HG03432 (cell line): Measurements from ENCODE around the gene DHRS4L2.
"Not testable (repeated sequence)": the region's sequence is repeated elsewhere in the genome, so short reads cannot be mapped to it uniquely, and the experiment has no call there.

ENCODE experiments used
- ATAC-seq: cut with Tn5 transposase; IDR thresholded peaks from one replicate; pipeline ENCODE4 v1.9.1; 2021; ENCODE audit warnings: mild to moderate bottlenecking, moderate library complexity; ENCODE audit not compliant: unreplicated experiment

Gene DHRS4L2

DNA sequence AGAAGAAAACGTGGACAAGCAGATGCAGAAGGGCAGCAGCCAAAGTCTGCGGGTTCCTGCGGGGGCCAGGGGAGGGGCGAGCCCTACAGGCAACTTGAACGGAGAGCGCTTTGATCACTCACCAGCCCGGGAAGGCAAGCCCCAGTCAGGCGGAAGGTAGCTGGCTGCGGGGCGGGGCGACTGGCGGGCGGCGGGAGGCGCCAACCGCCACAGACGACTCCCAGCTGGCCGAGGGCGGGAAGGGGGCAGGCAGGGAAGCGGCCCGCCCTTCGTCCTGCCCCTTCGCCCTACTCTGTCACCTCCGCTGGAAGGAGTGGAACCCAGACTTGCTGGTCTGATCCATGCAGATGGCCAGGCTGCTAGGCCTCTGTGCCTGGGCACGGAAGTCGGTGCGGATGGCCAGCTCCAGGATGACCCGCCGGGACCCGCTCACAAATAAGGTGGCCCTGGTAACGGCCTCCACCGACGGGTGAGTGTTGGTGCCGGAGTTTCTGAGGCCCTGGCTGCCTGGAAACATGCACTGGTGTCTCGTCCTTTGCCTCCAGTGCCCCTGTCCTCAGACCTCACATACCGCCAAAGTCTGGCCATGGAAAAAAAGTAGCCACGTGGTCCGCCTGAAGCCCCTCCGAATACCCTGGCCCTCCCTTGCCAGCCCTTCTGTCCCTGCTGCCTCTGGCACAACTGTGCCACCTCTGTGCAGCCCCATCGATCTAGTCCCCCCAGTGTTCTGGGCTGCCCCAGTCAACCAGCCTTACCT is at the start of gene DHRS4L2:
Gene DHRS4L2 (plus strand): TSS at position 323 of the 757 bp plus-strand sequence. CDS start 19 bp downstream, at position 342.
- ATAC-seq = peak; percentile 98

- no peak for ATAC-seq
These were observed 49.0 kb upstream of the DHRS4L2 start for GRCh38 chr14:23939607-23940326.

GRCh38 chr14:23941230-23941629 is 47.5 kb upstream of the DHRS4L2 start:
- no peak for ATAC-seq

GRCh38 chr14:23941669-23942068 is 47.1 kb upstream of the DHRS4L2 start:
- no peak for ATAC-seq

- no peak for ATAC-seq
These were observed 46.1 kb upstream of the DHRS4L2 start for GRCh38 chr14:23942587-23942986.

GRCh38 chr14:23949069-23949468 is 39.7 kb upstream of the DHRS4L2 start:
- not testable (repeated sequence) for ATAC-seq

- no peak for ATAC-seq
These were observed 38.2 kb upstream of the DHRS4L2 start for GRCh38 chr14:23950411-23951135.

DNA sequence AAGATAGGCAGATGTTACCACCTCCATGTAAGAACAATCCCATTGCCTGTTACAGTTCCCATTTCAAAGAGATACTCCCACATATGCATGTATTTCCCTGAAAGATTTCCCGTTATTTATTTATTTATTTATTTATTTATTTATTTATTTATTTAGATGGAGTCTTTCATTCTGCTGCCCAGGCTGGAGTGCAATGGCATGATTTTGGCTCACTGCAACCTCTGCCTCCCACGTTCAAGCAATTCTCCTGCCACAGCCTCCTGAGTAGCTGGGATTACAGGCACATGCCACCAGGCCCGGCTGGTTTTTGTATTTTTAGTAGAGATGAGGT is 37.6 kb upstream of the DHRS4L2 start:
- ATAC-seq = not testable (repeated sequence)

- ATAC-seq = no peak
These were observed 37.0 kb upstream of the DHRS4L2 start for GRCh38 chr14:23951590-23952201.

GRCh38 chr14:23953116-23953463 is 35.6 kb upstream of the DHRS4L2 start:
- ATAC-seq = not testable (repeated sequence)

- peak; percentile 95 for ATAC-seq
These were observed 35.1 kb upstream of the DHRS4L2 start, which contains the start of gene DHRS4 for GRCh38 chr14:23953464-23954278. Gene DHRS4 (plus strand): TSS chr14:23953770. CDS start chr14:23953789, 19 bp downstream.

DNA sequence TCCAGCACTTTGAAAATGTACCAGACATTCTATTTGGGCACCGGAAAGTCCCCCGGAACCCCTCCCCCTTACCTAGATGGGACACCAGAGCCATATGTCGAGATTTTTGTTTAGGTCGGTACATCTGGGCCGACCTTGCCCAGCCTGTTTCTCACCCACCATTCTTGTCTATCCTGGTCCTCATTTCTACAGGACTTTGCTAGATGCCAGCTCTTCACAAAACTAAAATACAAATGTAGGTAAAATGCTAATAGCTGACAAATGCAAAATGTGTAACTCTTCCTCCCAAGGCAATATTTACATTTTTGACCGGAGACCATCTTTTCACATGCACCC is 34.5 kb upstream of the DHRS4L2 start:
- peak; percentile 22 for ATAC-seq

- ATAC-seq = not testable (repeated sequence)
These were observed 33.8 kb upstream of the DHRS4L2 start for GRCh38 chr14:23954965-23955364.

DNA sequence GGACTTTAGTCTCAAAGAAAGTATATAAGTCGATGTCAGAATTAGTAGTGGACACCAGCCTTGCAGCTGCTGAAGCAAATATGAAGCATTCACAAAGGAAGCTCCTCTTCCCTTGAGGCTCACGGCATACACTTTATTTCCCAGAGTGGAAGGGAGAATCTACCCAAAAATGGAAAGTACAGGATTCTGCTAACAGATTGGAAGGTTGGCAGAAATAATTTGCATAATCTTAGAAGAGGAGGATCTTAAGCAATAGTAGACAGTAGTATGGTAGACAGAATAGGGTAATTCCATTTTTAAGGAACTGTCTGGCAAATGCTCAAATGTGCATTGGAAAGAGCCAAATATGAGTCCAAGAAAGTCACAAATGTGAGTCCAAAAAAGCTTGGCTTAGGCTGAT is 32.9 kb upstream of the DHRS4L2 start:
- ATAC-seq = not testable (repeated sequence)

GRCh38 chr14:23957913-23958569 is 30.7 kb upstream of the DHRS4L2 start:
- ATAC-seq = not testable (repeated sequence)

- ATAC-seq = not testable (repeated sequence)
These were observed 27.8 kb upstream of the DHRS4L2 start for GRCh38 chr14:23960899-23961298.

DNA sequence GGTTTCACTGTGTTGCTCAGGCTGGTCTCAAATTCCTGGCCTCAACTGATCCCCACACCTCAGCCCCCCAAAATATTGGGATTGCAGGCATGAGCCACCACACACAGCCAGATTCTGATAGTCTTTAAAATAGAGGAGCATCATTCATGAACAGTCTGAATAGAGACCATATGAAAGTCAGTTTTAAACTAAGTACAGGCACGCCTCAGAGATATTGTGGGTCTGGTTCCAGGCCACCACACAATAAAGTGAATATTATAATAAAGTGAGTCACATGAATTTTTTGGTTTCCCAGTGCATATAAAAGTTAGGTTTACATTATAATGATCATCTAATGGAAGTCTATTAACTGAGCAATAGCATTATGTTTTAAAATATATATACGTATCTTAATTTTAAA is 27.0 kb upstream of the DHRS4L2 start:
- ATAC-seq = not testable (repeated sequence)

GRCh38 chr14:23969130-23969480 is 19.6 kb upstream of the DHRS4L2 start:
- ATAC-seq = not testable (repeated sequence)

GRCh38 chr14:23969481-23970282 is 19.0 kb upstream of the DHRS4L2 start:
- peak; percentile 86 for ATAC-seq
